Neuronal stem cell (in vitro differentiated cells): Measurements from ENCODE around the gene PIM3.

Experiments used
- DNase-seq: peaks from one replicate; pipeline ENCODE4 v3.0.0-alpha.2; 2013; ENCODE audit warnings: low spot score
- H2AFZ ChIP-seq: one replicate; pipeline ENCODE4 v1.6.1; 2013; ENCODE audit warnings: mild to moderate bottlenecking, low read length, inconsistent platforms
- H2AK5ac ChIP-seq: 2 replicates; pipeline ENCODE4 v1.6.1; 2013; ENCODE audit warnings: low read depth, mild to moderate bottlenecking, inconsistent platforms, low read length, moderate library complexity, mixed read lengths
- H2BK120ac ChIP-seq: 2 replicates; pipeline ENCODE4 v1.6.1; 2013; ENCODE audit warnings: low read depth, mild to moderate bottlenecking, inconsistent platforms, low read length, moderate library complexity, mixed read lengths
- H2BK12ac ChIP-seq: one replicate; pipeline ENCODE4 v1.6.1; 2013; ENCODE audit warnings: low read length, inconsistent platforms
- H2BK15ac ChIP-seq: 2 replicates; pipeline ENCODE4 v1.6.1; 2013; ENCODE audit warnings: mild to moderate bottlenecking, low read length, inconsistent platforms, mixed read lengths
- H2BK5ac ChIP-seq: one replicate; pipeline ENCODE4 v1.6.1; 2013; ENCODE audit warnings: inconsistent platforms, mild to moderate bottlenecking, low read length, moderate library complexity
- H3K14ac ChIP-seq: one replicate; pipeline ENCODE4 v1.6.1; 2013; ENCODE audit warnings: low read length, inconsistent platforms
- H3K18ac ChIP-seq: 2 replicates; pipeline ENCODE4 v1.6.1; 2013; ENCODE audit warnings: low read length, inconsistent platforms
- H3K23ac ChIP-seq: 2 replicates; pipeline ENCODE4 v1.6.1; 2013; ENCODE audit warnings: low read depth, mild to moderate bottlenecking, mixed read lengths, low read length, inconsistent platforms; ENCODE audit not compliant: poor library complexity
- H3K27ac ChIP-seq: replicated peaks from 3 replicates; pipeline ENCODE4 v1.5.1; 2013; ENCODE audit warnings: low read length, inconsistent platforms
- H3K27me3 ChIP-seq, 3 experiments: 2 replicates each; pipeline ENCODE4 v1.6.1; 2013; ENCODE audit warnings: low read length in 3 of 3, mild to moderate bottlenecking in 2 of 3, inconsistent platforms in 1 of 3, low read depth in 1 of 3, mixed read lengths in 1 of 3, moderate library complexity in 1 of 3; ENCODE audit not compliant: control insufficient read depth in 3 of 3, insufficient read depth in 3 of 3
- H3K36me3 ChIP-seq, 2 donors: replicated peaks in 1 of 2; 2 replicates each; pipeline ENCODE4 v1.6.1; 2013; ENCODE audit warnings: low read length in 2 of 2; ENCODE audit not compliant: control insufficient read depth in 2 of 2, insufficient read depth in 2 of 2
- H3K4ac ChIP-seq: 2 replicates; pipeline ENCODE4 v1.6.1; 2013; ENCODE audit warnings: inconsistent platforms, mild to moderate bottlenecking, low read length, moderate library complexity
- H3K4me1 ChIP-seq, 2 donors: 1 replicate in 1 of 2; 2 replicates in 1 of 2; pipeline ENCODE4 v1.6.1; 2013; ENCODE audit warnings: low read length in 2 of 2, low read depth in 1 of 2; ENCODE audit not compliant: control insufficient read depth in 2 of 2, insufficient read depth in 1 of 2
- H3K4me2 ChIP-seq: one replicate; pipeline ENCODE4 v1.6.1; 2013; ENCODE audit warnings: mild to moderate bottlenecking, low read length, inconsistent platforms; ENCODE audit not compliant: insufficient read depth, poor library complexity, severe bottlenecking
- H3K4me3 ChIP-seq, 2 donors: 2 replicates each; pipeline ENCODE4 v1.5.1; 2013; ENCODE audit warnings: low read length in 2 of 2, mild to moderate bottlenecking in 2 of 2, inconsistent platforms in 1 of 2, moderate library complexity in 1 of 2
- H3K79me1 ChIP-seq: one replicate; pipeline ENCODE4 v1.6.1; 2013; ENCODE audit warnings: low read depth, mild to moderate bottlenecking, inconsistent platforms, low read length, moderate library complexity
- H3K9ac ChIP-seq: one replicate; pipeline ENCODE4 v1.6.1; 2013; ENCODE audit warnings: mild to moderate bottlenecking, low read depth, low read length, inconsistent platforms; ENCODE audit not compliant: poor library complexity
- H3K9me3 ChIP-seq, 2 donors: replicated peaks in 1 of 2; 2 replicates each; pipeline versions ENCODE3 to v1.6.1; 2013; ENCODE audit warnings: low read length in 2 of 2, mild to moderate bottlenecking in 2 of 2, inconsistent platforms in 1 of 2, low read depth in 1 of 2, mixed read lengths in 1 of 2, moderate library complexity in 1 of 2; ENCODE audit not compliant: control insufficient read depth in 2 of 2, insufficient read depth in 1 of 2
- H4K8ac ChIP-seq: one replicate; pipeline ENCODE4 v1.6.1; 2013; ENCODE audit warnings: low read depth, mild to moderate bottlenecking, inconsistent platforms, low read length, moderate library complexity
- H4K91ac ChIP-seq: one replicate; pipeline ENCODE4 v1.6.1; 2013; ENCODE audit warnings: low read length, low read depth, mild to moderate bottlenecking, inconsistent platforms; ENCODE audit not compliant: poor library complexity
- WGBS, 2 donors: extraction: QIAGEN DNeasy Blood & Tissue Kit; methylation state at CpG; one replicate each; pipeline ENCODE4 v1.1.7; 2013; ENCODE audit warnings: missing lambda C conversion rate in 2 of 2, mixed read lengths in 1 of 2; ENCODE audit not compliant: insufficient read length in 2 of 2, insufficient replicate concordance in 1 of 2; ENCODE audit errors: extremely low coverage in 2 of 2; 5-methylcytosine and 5-hydroxymethylcytosine counted together

Gene PIM3

DNA sequence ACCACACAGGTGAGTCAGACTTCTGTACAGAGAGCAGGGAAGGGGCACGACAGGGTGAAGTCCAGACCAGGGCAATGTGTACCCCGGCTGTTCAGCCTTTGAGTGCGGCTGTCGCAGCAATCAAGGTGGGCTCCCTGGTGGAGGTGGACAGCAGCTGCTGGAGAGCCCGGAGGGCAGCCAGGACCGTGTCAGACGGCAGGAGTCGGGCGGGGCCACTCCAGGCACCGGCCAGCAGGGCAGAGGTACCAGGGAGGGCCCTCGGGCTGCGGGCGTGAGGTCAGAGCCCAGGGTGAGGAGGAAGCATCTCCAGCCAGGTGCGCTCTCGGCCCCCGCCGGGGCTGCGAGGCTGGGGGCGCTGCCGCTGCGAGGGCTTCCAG is 802 bp upstream of the PIM3 start:
- H3K14ac ChIP-seq: peak overlapping the region; percentile 47
- no CpG with 5 or more reads among the region's 21 CpGs for WGBS, 2 donors

DNA sequence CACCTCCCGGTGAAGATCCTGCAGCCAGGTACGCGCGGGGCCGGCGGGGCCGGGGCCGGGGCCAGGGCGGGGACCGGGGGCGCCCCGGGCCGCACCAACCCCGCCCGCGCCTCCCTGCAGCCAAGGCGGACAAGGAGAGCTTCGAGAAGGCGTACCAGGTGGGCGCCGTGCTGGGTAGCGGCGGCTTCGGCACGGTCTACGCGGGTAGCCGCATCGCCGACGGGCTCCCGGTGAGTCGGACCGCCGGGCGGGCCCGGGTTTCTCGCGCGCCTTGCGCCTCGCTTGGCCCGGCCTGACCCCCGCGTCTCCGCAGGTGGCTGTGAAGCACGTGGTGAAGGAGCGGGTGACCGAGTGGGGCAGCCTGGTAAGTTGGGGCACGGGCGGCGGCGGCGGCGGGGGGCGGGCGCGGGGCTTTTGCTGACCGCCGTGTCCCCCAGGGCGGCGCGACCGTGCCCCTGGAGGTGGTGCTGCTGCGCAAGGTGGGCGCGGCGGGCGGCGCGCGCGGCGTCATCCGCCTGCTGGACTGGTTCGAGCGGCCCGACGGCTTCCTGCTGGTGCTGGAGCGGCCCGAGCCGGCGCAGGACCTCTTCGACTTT is 531 bp downstream of the PIM3 start:
- H3K4me3 ChIP-seq: peak overlapping the region; percentile 84 to 89
- peak overlapping the region; percentile 90 for H3K27ac ChIP-seq
- peaks cover 21 to 29% of the 10 kb centered on the region in 2 donors for H3K36me3 ChIP-seq
- peak overlapping the region; percentile 91 for H3K4me2 ChIP-seq
- peak overlapping the region; percentile 97 for H2BK5ac ChIP-seq
- DNase-seq: no peak
- no peak overlapping the region for H4K8ac ChIP-seq
- peak overlapping the region; percentile 85 for H2BK15ac ChIP-seq
- no peaks in the 10 kb centered on the region for H3K9me3 ChIP-seq
- peak overlapping the region; percentile 98 for H2AFZ ChIP-seq
- peaks cover 26% of the 10 kb centered on the region for H3K79me1 ChIP-seq
- peak overlapping the region; percentile 97 for H2AK5ac ChIP-seq
- H3K27me3 ChIP-seq: peaks cover 0 to 7% (median 2%) of the 10 kb centered on the region in 3 experiments
- peak overlapping the region; percentile 98 for H3K18ac ChIP-seq
- H3K14ac ChIP-seq: peak overlapping the region; percentile 100
- H2BK12ac ChIP-seq: peak overlapping the region; percentile 22
- H3K4me1 ChIP-seq: peaks cover 16 to 21% of the 10 kb centered on the region in 2 donors
- H4K91ac ChIP-seq: no peak overlapping the region
- H3K23ac ChIP-seq: peak overlapping the region; percentile 93
- WGBS, 2 donors: no CpG with 5 or more reads among the region's 84 CpGs
- peak overlapping the region; percentile 93 for H3K4ac ChIP-seq
- H3K9ac ChIP-seq: peak overlapping the region; percentile 99
- H2BK120ac ChIP-seq: peak overlapping the region; percentile 96

More for the DNA sequence above, 802 bp upstream of the PIM3 start:
- peak overlapping the region; percentile 93 for H3K4me2 ChIP-seq
- peak overlapping the region; percentile 99 for H3K18ac ChIP-seq
- H2BK5ac ChIP-seq: peak overlapping the region; percentile 97
- H2BK15ac ChIP-seq: peak overlapping the region; percentile 99
- peak overlapping the region; percentile 100 for H2AK5ac ChIP-seq
- peak overlapping the region; percentile 90 for H2BK12ac ChIP-seq
- peak overlapping the region; percentile 91 for H3K23ac ChIP-seq
- H3K4me1 ChIP-seq: peaks cover 16 to 21% of the 10 kb centered on the region in 2 donors
- no peak overlapping the region for H4K91ac ChIP-seq
- H2BK120ac ChIP-seq: peak overlapping the region; percentile 91
- H2AFZ ChIP-seq: peak overlapping the region; percentile 98
- H3K4me3 ChIP-seq: peak overlapping the region; percentile 87 to 89
- H3K27ac ChIP-seq: peak overlapping the region; percentile 66
- DNase-seq: no peak
- peak overlapping the region; percentile 98 for H3K4ac ChIP-seq
- H3K36me3 ChIP-seq: peaks cover 19 to 29% of the 10 kb centered on the region in 2 donors
- peaks cover 0 to 7% (median 2%) of the 10 kb centered on the region in 3 experiments for H3K27me3 ChIP-seq
- H3K79me1 ChIP-seq: peaks cover 26% of the 10 kb centered on the region
- peak overlapping the region; percentile 86 for H4K8ac ChIP-seq
- H3K9ac ChIP-seq: peak overlapping the region; percentile 88
- no peaks in the 10 kb centered on the region for H3K9me3 ChIP-seq

DNA sequence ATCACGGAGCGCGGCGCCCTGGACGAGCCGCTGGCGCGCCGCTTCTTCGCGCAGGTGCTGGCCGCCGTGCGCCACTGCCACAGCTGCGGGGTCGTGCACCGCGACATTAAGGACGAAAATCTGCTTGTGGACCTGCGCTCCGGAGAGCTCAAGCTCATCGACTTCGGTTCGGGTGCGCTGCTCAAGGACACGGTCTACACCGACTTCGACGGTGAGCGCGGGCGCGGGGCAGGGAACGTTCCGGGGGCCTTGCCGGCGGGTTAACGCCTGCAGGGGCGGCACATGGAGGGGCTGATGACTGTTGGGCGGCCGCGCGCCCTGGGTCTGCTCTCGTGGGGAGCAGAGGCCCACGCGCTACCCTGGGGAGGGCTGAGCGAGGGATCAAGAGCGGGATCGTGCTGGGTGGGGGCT is 1.0 kb downstream of the PIM3 start:
- Histone ChIP-seq H3K27me3 (peaks cover 0 to 7% (median 2%) of the 10 kb centered on the region in 3 experiments), H2AFZ (peak overlapping the region; percentile 98), H3K4ac (peak overlapping the region; percentile 93), H2BK12ac (peak overlapping the region; percentile 63), H3K4me3 (peak overlapping the region; percentile 84 to 89), H4K91ac (no peak overlapping the region), H3K14ac (peak overlapping the region; percentile 100), H2BK15ac (peak overlapping the region; percentile 85), H2BK5ac (peak overlapping the region; percentile 97), H3K23ac (peak overlapping the region; percentile 93), H4K8ac (no peak overlapping the region), H3K9ac (peak overlapping the region; percentile 99), H3K18ac (peak overlapping the region; percentile 98), H3K27ac (no peak overlapping the region), H3K9me3 (no peaks in the 10 kb centered on the region), H2AK5ac (peak overlapping the region; percentile 97), H3K4me1 (peaks cover 20 to 25% of the 10 kb centered on the region in 2 donors), H2BK120ac (peak overlapping the region; percentile 96), H3K36me3 (peaks cover 21 to 29% of the 10 kb centered on the region in 2 donors), H3K4me2 (peak overlapping the region; percentile 91), H3K79me1 (peaks cover 26% of the 10 kb centered on the region)
- no CpG with 5 or more reads among the region's 49 CpGs for WGBS, 2 donors
- no peak for DNase-seq

DNA sequence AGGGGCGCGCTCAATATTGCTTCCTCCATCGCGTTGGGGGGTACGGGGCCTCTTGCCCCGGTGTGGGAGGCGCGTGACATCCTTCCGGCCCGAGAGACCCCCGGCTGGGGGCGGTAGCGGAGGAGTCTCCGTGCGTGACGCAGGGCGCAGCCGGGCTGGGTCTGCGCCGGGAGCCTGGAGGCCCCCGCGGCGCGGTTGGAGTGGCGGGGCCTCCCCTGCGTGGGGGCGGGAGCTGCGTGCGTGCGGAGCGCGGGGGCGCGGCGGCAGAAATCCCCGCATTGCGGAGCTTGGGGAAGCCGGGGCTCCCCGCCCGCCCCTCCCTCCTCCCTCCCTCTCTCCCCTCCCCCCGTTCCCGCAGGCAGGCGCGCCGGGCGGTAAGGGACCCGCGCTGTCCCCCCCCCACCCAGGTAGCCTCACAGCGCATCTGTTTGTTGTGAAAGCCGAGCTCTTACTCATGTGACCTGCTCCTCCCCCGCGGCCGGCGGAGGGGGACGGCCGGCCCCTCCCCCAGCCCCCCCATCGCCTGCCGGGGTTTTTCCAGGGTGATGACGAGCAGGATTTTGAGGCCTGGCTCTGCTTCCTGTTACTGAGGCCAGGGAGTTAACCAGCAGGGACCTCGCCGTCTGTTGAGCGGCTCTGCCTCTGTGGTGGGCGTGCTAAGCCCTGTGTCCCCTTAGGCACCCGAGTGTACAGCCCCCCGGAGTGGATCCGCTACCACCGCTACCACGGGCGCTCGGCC is 1.6 kb downstream of the PIM3 start:
- Histone ChIP-seq H3K4me3 (peak overlapping the region; percentile 84 to 89), H3K27me3 (peaks cover 0 to 7% (median 2%) of the 10 kb centered on the region in 3 experiments), H3K4ac (no peak overlapping the region), H2BK15ac (peak overlapping the region; percentile 92), H4K91ac (no peak overlapping the region), H2BK12ac (peak overlapping the region; percentile 97), H3K23ac (peak overlapping the region; percentile 93), H2AK5ac (peak overlapping the region; percentile 99), H3K9ac (peak overlapping the region; percentile 99), H2BK5ac (peak overlapping the region; percentile 97), H4K8ac (no peak overlapping the region), H2AFZ (no peak overlapping the region), H3K4me1 (peaks cover 26 to 31% of the 10 kb centered on the region in 2 donors), H3K18ac (peak overlapping the region; percentile 98), H3K79me1 (peaks cover 26% of the 10 kb centered on the region), H2BK120ac (peak overlapping the region; percentile 96), H3K14ac (peak overlapping the region; percentile 100), H3K4me2 (peak overlapping the region; percentile 91), H3K9me3 (no peaks in the 10 kb centered on the region), H3K36me3 (peaks cover 21 to 29% of the 10 kb centered on the region in 2 donors), H3K27ac (peak overlapping the region; percentile 85)
- peak; percentile 76 for DNase-seq
- WGBS, 2 donors: no CpG with 5 or more reads among the region's 70 CpGs
